Measurements from ENCODE around the gene SPANXN2.

DNA sequence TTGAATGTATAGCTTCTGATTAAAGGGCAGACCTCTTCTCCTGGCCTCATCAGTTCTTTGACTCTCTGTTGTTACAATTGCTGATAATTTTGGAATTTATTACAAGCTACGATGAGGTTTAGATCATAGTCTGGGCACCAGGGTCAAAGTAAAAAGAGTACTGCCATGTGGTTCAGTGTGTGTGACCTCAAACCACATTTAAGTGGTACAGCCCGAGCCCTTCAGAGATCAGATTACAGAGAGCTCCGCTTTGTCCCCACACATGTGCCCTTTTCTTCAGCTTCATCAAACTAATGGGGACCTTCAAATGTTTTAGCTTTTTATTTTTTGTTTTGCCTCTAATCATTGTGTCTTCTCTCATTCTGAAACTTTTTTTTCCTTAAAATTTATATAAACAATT is 37.1 kb downstream of the SPANXN2 start:
- TF ChIP-seq, protein P1, sequence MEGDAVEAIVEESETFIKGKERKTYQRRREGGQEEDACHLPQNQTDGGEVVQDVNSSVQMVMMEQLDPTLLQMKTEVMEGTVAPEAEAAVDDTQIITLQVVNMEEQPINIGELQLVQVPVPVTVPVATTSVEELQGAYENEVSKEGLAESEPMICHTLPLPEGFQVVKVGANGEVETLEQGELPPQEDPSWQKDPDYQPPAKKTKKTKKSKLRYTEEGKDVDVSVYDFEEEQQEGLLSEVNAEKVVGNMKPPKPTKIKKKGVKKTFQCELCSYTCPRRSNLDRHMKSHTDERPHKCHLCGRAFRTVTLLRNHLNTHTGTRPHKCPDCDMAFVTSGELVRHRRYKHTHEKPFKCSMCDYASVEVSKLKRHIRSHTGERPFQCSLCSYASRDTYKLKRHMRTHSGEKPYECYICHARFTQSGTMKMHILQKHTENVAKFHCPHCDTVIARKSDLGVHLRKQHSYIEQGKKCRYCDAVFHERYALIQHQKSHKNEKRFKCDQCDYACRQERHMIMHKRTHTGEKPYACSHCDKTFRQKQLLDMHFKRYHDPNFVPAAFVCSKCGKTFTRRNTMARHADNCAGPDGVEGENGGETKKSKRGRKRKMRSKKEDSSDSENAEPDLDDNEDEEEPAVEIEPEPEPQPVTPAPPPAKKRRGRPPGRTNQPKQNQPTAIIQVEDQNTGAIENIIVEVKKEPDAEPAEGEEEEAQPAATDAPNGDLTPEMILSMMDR (IDR thresholded peaks at IDR 0.05; ENCODE audit: low read depth, low read length, poor library complexity, severe bottlenecking): no peak
- no peak for TF ChIP-seq EZH2phosphoT487 (IDR thresholded peaks at IDR 0.05; ENCODE audit: borderline replicate concordance, low read length)

All from DOHH2 (cell line).